Neural cell (in vitro differentiated cells): Measurements from ENCODE around the gene ATP2C1. TPM values are rescaled to one million over a fixed set of nuclear protein-coding genes. Genes with fewer than 3 reads are reported as not detected.

ENCODE experiments used
- H2AFZ ChIP-seq: fragments of 200-600, 300-800 bp; sonication (generic), shearing (Covaris generic); 2 replicates; pipeline ENCODE4 v1.6.0; 2014; ENCODE audit warnings: low read depth, mild to moderate bottlenecking, antibody characterized with exemption, low read length, moderate library complexity
- H3F3A ChIP-seq: fragments of 200-600 bp; shearing (Covaris generic); 2 replicates; pipeline ENCODE4 v1.6.1; 2016; ENCODE audit warnings: mild to moderate bottlenecking, moderate library complexity, mixed read lengths, antibody characterized with exemption, low read length; ENCODE audit not compliant: insufficient read depth, poor library complexity, severe bottlenecking
- H3K27ac ChIP-seq: fragments of 200-600, 300-800 bp; sonication (generic), shearing (Covaris generic); 2 replicates; pipeline ENCODE4 v1.5.1; 2014; ENCODE audit warnings: mild to moderate bottlenecking, low read length, moderate library complexity
- H3K27me3 ChIP-seq: fragments of 300-800, 200-600 bp; sonication (generic), shearing (Covaris generic); 2 replicates; pipeline ENCODE4 v1.6.0; 2014; ENCODE audit warnings: mild to moderate bottlenecking, low read depth, low read length, moderate library complexity; ENCODE audit not compliant: insufficient read depth
- H3K36me3 ChIP-seq: fragments of 300-800, 200-600 bp; sonication (generic), shearing (Covaris generic); 2 replicates; pipeline ENCODE4 v1.5.1; 2014; ENCODE audit warnings: mild to moderate bottlenecking, antibody characterized with exemption, low read length, moderate library complexity; ENCODE audit not compliant: insufficient read depth
- H3K4me2 ChIP-seq: fragments of 300-800, 200-600 bp; sonication (generic), shearing (Covaris generic); 2 replicates; pipeline ENCODE4 v1.6.0; 2014; ENCODE audit warnings: mild to moderate bottlenecking, low read length
- H3K4me3 ChIP-seq: fragments of 300-800, 200-600 bp; sonication (generic), shearing (Covaris generic); 2 replicates; pipeline ENCODE4 v1.5.1; 2014; ENCODE audit warnings: mild to moderate bottlenecking, low read length, moderate library complexity
- H3K79me2 ChIP-seq: fragments of 200-600 bp; shearing (Covaris generic); replicated peaks from 2 replicates; pipeline ENCODE4 v1.6.0; 2014; ENCODE audit warnings: mild to moderate bottlenecking, low read length, moderate library complexity; ENCODE audit not compliant: insufficient read depth
- H3K9ac ChIP-seq: fragments of 300-800, 200-600 bp; sonication (generic), shearing (Covaris generic); 2 replicates; pipeline ENCODE4 v1.6.1; 2016; ENCODE audit warnings: mild to moderate bottlenecking, low read length, mixed read lengths
- H3K9me2 ChIP-seq: fragments of 200-600 bp; shearing (Covaris generic); 2 replicates; pipeline ENCODE4 v1.6.1; 2016; ENCODE audit warnings: mild to moderate bottlenecking, low read length, mixed read lengths; ENCODE audit not compliant: insufficient read depth
- H3K9me3 ChIP-seq: fragments of 200-600, 300-800 bp; sonication (generic), shearing (Covaris generic); 2 replicates; pipeline ENCODE4 v1.6.1; 2016; ENCODE audit warnings: mild to moderate bottlenecking, mixed run types, low read length, moderate library complexity, mixed read lengths
- H4K20me1 ChIP-seq: fragments of 200-600 bp; shearing (Covaris generic); 2 replicates; pipeline ENCODE4 v1.6.1; 2016; ENCODE audit warnings: mild to moderate bottlenecking, mixed run types; ENCODE audit not compliant: insufficient read depth
- EP300 ChIP-seq: fragments of 450-650 bp; conservative IDR thresholded peaks from 2 replicates; pipeline ENCODE4 v1.6.1; 2014; ENCODE audit warnings: antibody characterized with exemption, mild to moderate bottlenecking, moderate library complexity; ENCODE audit not compliant: poor library complexity, severe bottlenecking
- EZH2 ChIP-seq: fragments of 200-600, 300-800 bp; shearing (Covaris generic), sonication (generic); IDR thresholded peaks from 2 replicates; pipeline ENCODE4 v1.6.1; 2014; ENCODE audit warnings: antibody characterized with exemption, low read length, borderline replicate concordance, mild to moderate bottlenecking; ENCODE audit not compliant: insufficient read depth, poor library complexity, severe bottlenecking
- MXI1 ChIP-seq: fragments of 450-650 bp; conservative IDR thresholded peaks from 2 replicates; pipeline ENCODE4 v1.6.1; 2014; ENCODE audit warnings: antibody characterized with exemption, mild to moderate bottlenecking; ENCODE audit not compliant: poor library complexity, severe bottlenecking
- POLR2AphosphoS5 ChIP-seq: IDR thresholded peaks from 2 replicates; pipeline ENCODE4 v1.6.1; 2012
- RAD21 ChIP-seq: fragments of 450-650 bp; conservative IDR thresholded peaks from 2 replicates; pipeline ENCODE4 v1.6.1; 2014; ENCODE audit warnings: antibody characterized with exemption, mild to moderate bottlenecking, moderate library complexity
- SMC3 ChIP-seq: fragments of 450-650 bp; conservative IDR thresholded peaks from 2 replicates; pipeline ENCODE4 v1.6.1; 2014; ENCODE audit warnings: antibody characterized with exemption, mild to moderate bottlenecking, moderate library complexity; ENCODE audit not compliant: poor library complexity
- TAF1 ChIP-seq: IDR thresholded peaks from 2 replicates; pipeline ENCODE4 v1.6.1; 2012; ENCODE audit warnings: low read depth
- polyA plus RNA-seq: library from polyadenylated mRNA; depleted of rRNA; stranded (reverse); fragments of >200 nt; gene quantifications from 2 replicates; pipeline ENCODE4 v1.2.3, GENCODE V29; 2014
- TF ChIP-seq, protein P1 (sequence below): IDR thresholded peaks from 2 replicates; pipeline ENCODE4 v1.6.1; 2012; ENCODE audit warnings: borderline replicate concordance
- TF ChIP-seq, protein P2 (sequence below): fragments of 450-650 bp; IDR thresholded peaks from 2 replicates; pipeline ENCODE4 v1.5.1; 2014; ENCODE audit warnings: antibody characterized with exemption, mild to moderate bottlenecking, moderate library complexity; ENCODE audit not compliant: poor library complexity, severe bottlenecking

Gene ATP2C1
- polyA plus RNA-seq, 1 donor from 2014 or later = 134 TPM

DNA sequence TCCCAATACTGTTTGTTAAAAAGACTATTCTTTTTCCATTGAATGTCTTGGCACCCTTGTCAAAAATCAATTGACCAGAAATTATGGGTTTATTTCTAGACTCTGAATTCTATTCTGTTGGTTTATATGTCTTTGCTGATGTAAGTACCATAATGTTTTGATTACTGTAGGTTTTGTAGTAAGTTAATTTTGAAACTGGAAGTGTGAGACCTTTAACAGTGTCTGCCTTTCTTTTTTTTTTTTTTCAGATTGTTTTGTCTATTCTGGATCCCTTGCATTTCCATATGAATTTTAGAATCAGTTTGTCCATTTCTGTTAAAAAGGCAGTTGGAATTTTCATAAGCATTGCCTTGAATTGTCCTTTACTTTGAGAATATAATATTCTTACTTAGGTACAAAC is 13.6 kb downstream of the ATP2C1 start:
- H3K9me3 ChIP-seq = no peaks in the 10 kb centered on the region
- no peak overlapping the region for H3K4me2 ChIP-seq
- no peak for TF ChIP-seq SMC3
- TF ChIP-seq, protein P1, sequence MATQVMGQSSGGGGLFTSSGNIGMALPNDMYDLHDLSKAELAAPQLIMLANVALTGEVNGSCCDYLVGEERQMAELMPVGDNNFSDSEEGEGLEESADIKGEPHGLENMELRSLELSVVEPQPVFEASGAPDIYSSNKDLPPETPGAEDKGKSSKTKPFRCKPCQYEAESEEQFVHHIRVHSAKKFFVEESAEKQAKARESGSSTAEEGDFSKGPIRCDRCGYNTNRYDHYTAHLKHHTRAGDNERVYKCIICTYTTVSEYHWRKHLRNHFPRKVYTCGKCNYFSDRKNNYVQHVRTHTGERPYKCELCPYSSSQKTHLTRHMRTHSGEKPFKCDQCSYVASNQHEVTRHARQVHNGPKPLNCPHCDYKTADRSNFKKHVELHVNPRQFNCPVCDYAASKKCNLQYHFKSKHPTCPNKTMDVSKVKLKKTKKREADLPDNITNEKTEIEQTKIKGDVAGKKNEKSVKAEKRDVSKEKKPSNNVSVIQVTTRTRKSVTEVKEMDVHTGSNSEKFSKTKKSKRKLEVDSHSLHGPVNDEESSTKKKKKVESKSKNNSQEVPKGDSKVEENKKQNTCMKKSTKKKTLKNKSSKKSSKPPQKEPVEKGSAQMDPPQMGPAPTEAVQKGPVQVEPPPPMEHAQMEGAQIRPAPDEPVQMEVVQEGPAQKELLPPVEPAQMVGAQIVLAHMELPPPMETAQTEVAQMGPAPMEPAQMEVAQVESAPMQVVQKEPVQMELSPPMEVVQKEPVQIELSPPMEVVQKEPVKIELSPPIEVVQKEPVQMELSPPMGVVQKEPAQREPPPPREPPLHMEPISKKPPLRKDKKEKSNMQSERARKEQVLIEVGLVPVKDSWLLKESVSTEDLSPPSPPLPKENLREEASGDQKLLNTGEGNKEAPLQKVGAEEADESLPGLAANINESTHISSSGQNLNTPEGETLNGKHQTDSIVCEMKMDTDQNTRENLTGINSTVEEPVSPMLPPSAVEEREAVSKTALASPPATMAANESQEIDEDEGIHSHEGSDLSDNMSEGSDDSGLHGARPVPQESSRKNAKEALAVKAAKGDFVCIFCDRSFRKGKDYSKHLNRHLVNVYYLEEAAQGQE = no peak
- no peak for TF ChIP-seq POLR2AphosphoS5
- TF ChIP-seq RAD21 = no peak
- TF ChIP-seq, protein P2, sequence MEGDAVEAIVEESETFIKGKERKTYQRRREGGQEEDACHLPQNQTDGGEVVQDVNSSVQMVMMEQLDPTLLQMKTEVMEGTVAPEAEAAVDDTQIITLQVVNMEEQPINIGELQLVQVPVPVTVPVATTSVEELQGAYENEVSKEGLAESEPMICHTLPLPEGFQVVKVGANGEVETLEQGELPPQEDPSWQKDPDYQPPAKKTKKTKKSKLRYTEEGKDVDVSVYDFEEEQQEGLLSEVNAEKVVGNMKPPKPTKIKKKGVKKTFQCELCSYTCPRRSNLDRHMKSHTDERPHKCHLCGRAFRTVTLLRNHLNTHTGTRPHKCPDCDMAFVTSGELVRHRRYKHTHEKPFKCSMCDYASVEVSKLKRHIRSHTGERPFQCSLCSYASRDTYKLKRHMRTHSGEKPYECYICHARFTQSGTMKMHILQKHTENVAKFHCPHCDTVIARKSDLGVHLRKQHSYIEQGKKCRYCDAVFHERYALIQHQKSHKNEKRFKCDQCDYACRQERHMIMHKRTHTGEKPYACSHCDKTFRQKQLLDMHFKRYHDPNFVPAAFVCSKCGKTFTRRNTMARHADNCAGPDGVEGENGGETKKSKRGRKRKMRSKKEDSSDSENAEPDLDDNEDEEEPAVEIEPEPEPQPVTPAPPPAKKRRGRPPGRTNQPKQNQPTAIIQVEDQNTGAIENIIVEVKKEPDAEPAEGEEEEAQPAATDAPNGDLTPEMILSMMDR = no peak
- TF ChIP-seq TAF1 = no peak
- TF ChIP-seq EP300 = no peak
- no peak for TF ChIP-seq EZH2
- TF ChIP-seq MXI1 = no peak
- no peak overlapping the region for H2AFZ ChIP-seq
- no peaks in the 10 kb centered on the region for H3F3A ChIP-seq
- no peak overlapping the region for H3K9ac ChIP-seq
- no peaks in the 10 kb centered on the region for H4K20me1 ChIP-seq
- H3K4me3 ChIP-seq = no peak overlapping the region
- H3K27ac ChIP-seq = no peak overlapping the region
- no peaks in the 10 kb centered on the region for H3K9me2 ChIP-seq
- peaks cover 68% of the 10 kb centered on the region for H3K79me2 ChIP-seq
- no peaks in the 10 kb centered on the region for H3K36me3 ChIP-seq
- no peaks in the 10 kb centered on the region for H3K27me3 ChIP-seq

DNA sequence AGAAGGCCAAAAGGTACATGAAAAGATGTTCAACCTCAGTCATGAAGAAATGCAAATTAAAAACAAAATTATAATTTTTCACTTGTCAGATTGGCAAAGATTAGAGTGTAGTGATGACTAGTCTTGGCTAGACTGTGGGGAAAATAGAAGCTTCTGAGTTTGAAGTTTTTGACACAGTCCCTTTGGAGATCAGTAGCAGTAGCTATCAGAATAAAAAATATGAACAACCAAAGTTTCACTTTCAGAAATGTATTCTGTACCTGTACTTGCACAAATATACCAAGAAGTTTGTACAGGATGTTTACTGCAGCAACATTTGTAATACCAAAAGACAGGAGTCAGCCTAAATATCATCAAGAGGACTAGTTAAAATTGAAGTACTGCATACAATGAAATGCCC is 14.1 kb downstream of the ATP2C1 start:
- Histone ChIP-seq H3K4me2 (no peak overlapping the region), H3K79me2 (peaks cover 64% of the 10 kb centered on the region), H3F3A (no peaks in the 10 kb centered on the region), H3K4me3 (no peak overlapping the region), H3K9ac (no peak overlapping the region), H4K20me1 (no peaks in the 10 kb centered on the region), H3K27me3 (no peaks in the 10 kb centered on the region), H3K27ac (no peak overlapping the region), H3K9me3 (no peaks in the 10 kb centered on the region), H3K9me2 (no peaks in the 10 kb centered on the region), H3K36me3 (no peaks in the 10 kb centered on the region), H2AFZ (no peak overlapping the region)
- TF ChIP-seq RAD21 (no peak), MXI1 (no peak), POLR2AphosphoS5 (no peak)
